ENCODE results near the gene DISP2.

DISP2 gene

DNA sequence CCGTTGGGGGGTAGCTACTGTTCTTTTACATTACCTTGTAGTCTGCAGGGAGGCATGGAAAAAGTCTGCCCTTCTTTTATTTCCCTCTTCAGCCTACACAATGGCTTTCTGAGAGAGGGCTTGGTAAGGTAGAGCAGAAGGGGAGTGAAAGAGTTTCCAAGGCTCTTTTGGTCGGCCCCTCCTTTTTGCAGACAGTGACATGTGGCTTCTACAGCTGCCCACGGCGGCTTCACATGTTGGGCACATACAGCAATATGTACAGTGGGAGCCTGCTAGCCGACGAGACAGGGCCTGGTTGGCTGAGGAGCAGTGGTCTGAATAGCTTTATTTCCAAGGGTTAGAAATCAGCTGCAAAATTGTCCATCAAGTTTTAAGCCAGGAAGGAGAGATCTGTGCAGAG lies 30.6 kb upstream of the DISP2 start:
- no peak for DNase-seq

DNA sequence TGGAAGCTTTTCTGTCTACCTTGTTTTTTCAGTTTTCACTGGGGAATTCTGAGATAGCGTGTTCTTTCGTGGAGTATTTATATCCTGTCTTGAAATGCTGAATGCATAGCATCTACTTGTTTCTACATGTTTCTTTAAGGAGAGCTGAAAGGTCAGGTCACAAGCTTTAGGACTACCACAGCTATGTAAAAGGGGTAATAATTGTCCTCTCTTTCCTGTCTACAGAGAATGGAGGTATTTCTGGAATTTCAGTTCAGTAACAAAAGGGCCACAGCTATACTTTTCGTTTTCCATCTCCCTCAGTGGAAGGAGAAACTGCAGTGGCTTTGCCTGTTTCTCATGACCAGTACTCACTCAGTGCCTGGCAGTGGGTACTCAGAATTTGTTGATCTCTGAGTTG lies 29.8 kb upstream of the DISP2 start:
- no peak for DNase-seq

DNA sequence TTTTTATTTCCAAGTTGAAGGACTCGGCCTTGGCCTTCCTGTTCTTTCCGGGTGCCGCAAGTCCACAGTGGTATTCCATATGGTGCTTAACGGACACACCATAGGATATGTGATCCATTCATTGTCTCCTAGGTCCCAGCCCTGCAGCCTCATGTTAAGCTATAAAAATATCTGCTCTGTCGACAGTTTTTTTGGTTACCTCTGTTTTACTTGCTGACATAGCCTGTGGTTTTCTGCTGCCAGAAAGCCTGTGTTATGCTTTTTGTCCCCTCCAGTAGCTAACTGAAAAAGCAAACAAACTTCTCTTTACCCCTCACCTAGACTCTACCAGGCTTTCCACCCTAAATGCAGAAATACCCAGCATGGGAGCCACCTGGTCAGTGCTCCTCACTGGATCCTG lies 29.3 kb upstream of the DISP2 start:
- no peak for DNase-seq

DNA sequence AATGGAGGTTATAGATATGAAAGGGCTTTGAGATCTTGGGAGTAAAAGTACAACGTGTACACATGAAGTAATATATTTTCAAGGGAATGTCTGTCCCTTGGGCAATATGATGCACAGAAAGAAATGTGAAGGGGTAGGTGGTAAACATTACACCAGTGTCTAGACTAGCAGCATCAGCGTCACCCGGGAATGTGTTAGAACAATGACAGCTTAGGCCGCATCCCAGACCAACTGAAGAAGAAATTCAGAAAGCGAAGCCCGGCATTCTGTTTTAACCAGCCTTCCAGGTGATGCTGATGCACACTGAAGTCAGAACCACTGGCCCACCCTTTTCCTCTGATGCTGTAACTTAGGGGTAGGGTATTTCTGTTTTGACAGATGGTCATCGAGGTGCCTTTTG lies 28.2 kb upstream of the DISP2 start:
- DNase-seq = no peak

DNA sequence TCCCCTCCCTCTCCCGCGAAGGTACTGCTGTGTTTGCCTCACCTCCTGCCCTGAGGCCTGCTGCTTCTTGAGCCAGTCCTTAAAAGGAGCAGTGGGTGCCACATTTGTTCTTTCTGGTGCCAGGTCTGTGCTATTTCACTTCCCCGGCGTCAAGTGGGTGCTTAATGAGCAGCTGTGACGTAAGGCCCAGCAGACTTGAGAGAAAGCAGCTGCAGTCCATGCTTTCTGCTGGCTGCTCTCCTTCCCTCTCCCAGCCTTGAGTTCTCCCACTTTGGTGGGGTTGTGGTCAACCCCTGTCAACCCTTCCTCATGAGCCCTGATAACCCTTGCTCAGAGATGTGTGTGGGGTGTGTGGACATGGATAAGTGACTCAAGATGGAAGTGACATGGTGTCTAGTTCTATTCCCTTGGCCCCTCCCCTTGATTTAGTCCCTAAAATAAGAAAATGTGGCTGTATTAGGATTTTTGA lies 27.6 kb upstream of the DISP2 start:
- no peak for DNase-seq

DNA sequence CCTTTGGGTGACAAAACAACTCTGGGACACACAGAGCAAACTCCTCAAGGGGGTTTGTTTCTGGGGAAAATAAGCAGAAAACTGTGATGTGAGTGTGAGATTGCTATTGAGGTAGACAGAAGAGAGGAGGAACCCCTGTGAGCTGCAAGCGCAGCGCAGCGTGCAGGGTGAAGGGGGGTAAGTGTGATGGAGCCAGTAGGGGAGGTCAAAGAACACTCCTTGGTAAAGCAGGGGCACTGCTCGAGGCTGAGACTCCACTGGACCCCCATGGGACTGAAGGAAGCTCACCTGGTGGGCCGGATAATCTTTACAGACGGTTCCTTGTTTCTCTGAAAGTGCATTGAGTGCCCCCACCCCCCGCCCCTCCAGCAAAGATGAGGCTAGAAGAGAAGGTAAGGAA lies 27.0 kb upstream of the DISP2 start:
- DNase-seq = no peak

DNA sequence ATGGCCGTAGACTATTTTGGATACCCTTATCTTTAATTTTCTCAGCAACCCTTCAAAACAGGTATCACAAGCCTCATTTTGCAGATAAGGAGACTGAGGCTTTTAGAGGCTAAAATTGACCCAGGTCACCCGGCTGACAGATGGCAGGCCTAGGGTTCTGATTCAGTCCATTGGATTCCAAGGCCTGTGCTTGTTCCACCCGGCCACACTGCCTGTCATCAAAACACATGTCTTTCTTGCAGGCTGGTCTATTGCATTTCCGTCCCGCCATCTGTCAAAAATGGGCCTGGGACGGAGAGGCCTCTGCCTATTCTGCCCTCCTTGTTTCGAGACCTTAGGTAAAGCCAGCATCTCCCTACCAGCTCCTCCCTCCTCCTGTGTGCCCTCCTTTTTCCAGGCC lies 26.4 kb upstream of the DISP2 start:
- DNase-seq = no peak

DNA sequence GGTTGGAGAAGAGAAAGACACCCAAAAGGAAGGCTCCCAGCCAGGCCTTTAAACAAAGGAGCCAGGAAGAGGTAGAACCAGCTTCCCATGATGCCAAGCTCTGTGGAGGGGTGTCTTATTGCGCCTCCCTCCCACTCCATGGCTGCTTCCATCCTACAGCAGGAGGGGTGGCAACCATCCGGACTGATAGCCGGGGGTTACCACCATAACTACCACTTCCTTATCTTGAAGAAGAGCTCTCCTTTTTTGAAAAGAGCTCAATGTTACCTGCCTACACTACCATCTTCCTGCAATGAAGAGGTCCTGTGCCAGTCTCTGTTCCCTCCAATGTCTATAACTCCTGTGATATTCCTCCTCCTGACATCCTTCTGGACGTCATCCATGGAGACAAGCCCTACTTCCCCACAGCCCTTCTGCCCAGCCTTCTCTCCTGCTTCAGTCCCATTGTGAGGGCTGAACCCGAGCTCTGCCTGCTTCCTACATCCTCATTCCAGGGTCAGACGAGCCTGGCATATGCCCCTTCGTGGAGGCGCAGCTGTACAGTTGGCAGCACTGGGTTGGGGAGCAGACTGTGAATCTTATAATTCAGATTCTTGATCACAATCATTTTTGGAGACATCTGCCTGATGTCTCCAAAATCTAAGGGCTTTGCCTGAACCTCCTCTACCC lies 25.8 kb upstream of the DISP2 start:
- no peak for DNase-seq

DNA sequence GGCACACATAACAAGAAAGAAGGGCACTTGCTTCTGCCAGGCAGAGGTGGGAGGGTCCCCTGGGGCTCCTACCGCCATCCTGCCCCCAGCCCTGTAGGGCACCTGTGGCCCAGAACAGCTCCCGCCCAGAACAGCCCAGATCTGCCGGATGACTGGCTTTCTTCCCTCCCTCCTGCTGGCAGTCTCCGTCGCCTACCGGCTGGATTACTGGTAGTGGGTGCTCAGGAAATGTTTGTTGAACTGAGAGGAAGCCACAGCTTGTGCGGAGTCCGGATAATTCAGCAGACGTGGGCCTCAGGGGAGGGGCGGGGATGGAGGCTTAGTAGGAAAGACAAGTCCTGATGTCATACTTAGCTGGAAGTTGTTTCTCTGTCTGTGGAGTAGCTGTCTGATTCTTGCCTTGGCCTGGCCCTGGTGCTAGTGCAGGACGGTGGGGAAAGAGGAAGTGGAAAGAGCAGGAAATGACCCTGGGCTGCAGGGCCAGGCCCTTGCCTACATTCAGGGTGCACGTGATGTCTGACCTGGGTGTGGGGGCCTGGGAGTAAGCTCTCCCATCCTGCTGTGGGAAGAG lies 24.0 kb upstream of the DISP2 start:
- peak; percentile 44 to 46 for DNase-seq

DNA sequence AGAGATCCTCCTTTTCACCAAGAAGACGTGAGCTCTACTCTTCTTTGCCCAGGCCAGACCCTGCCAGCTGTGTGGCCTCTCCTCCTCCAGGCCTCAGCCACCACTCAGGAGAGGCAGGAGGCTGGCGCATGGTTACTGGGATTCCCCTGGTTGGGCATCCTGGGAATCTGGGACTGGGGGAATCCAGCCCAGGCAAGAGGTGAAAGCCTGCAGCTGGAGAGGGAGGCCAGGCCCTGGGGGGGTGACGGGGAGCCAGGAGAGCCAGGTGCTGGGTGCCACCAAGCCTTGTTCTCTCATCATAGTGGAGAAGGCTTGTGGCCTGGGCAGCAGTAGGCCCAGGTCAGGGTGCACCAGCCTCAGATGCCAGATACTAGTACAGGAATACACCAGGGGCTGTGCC lies 23.5 kb upstream of the DISP2 start:
- DNase-seq = no peak

DNA sequence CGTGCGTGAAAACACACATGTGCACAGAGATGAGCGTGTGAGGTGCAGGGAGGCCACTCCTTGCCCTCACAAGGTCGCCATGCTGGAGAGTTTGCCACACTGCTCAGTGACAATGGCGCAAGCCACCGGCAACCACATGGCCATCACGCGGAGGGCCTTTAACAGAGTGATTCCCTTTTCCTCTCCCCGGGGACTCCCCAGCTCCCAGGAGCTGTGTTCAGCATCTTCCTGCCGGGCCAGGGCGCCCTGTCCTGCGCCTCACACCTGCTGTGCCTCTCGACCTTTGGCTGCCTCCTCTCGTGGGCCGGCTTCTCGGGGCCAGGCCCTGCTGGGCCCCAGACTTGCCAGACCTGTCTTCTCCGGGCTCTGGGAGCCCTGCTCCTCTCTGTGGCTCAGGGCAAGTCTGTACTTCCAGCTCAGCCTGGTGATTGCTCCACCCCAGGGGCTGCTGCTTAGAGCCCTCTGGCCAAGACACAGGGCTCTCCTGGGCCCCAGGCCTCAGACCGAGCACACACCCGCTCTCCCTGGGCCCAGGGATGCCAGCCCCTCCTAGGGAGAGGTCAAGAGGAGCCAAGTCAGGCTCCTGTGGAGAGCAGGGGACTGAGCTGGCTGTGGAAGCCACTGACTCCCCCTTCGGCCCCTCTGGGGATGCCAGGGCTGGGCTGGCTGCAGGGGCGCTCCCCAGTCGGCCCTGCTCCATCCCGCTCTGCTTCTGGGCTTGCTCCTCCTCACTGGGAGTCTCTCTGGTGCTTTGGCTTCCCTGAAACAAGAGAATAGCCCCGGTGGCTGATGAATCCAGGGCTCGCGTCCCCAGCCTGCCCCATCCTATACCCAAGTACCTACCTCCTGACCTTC lies 22.9 kb upstream of the DISP2 start:
- DNase-seq = no peak

DNA sequence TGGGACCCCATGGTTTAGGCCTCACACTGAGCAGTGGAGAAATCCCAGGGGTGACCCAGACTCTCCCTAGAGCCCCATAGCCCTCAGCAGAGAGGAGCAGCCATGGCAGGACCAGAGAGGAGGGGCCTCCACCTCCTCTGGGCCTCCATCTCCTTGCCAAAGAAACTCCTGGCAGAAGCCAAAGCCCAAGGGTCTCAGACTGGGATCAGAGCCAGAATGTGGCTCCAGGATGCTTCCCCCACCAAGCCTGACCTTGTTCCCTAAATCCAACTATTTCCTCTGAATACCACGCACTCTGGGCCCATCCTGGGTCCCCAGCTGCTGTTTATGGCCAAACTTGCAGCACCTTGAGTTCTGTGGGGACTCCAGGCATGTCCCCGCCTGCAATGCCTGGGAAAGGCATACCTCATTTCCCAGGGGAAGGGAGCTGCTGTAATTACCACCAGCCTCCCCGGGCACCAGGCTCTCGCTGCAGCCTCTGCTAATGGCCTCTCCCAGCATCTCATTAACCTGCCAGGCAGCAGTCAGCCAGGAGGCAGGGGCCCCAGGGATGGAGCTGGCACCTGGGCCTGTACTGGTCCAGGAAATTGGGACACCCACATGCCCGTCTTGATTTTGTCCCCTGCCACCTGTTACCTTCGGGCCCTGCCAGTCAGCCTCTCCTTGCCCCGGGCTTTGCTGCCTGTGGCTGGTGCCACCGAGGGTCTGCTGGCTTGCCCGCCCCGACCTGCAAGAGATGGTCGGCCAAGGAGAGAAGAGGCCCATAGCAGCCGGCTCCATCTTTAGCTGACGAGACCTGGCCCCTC lies 21.9 kb upstream of the DISP2 start:
- no peak for DNase-seq

DNA sequence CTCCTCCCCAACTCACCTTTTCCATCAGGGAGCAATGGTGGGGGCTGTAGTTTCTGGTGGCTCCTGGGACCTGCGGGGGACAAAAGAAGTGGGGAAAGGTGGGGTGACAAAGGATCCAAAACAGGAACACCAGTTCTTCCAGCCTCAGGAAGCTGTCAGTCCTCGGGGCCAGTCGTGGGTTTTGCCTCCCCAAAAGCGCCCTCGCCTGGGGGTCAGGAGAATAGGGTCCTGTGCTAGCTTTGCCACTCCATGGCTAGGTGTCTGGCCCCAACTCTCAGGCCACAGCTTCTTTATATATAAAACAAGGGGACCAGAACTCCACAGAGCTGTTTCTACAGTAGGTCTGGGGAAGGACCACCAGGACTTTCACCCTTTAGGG lies 21.3 kb upstream of the DISP2 start:
- DNase-seq = no peak

DNA sequence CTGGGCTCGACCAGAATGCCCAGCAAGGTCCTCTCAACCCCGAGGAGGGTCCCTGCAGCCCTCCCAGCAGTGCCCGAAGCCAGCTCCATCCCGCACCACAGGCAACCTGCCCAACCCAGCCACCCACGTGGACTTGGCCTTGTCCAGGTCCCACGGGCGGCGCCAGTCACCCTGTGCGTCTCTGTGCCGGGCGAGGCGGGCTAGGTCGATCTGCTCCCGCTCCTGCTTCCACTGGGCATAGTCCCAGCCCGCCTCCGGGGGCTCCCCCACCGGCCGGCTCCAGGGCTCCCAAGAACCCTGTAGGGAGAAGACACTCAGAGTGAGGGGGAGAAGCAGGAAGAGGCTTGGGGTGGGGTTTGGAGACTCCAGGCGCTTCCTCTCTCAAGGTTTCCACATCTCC lies 20.4 kb upstream of the DISP2 start:
- no peak for DNase-seq

DNA sequence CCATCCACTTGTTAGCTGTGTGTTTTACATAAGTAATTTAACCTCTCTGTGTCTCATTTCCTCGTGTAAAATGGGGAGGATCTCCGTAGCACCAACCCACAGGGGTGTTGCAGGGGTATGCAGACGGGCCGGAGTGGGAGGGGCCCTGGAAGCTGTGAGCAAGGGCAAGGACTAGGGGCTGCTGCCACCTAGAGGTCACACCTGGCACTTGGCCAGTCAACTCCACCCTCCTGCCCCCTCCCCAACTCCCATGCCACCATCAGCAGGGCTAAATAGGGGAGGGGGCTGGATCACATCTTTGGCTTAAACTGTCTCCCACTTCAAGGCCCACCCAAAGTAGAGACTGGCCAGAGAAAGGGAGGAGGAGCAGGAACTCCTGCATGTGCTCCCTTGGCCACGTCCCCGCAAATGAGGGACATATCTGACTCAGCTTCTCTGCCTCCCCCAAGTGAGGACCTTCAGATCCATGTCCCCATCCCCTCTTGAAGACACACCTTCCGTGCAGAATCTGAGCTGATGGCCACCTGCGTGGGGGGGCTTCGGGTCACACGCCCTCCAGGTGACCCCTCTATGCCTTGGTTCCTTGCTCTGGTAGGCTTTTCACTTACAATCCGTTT lies 19.9 kb upstream of the DISP2 start:
- peak; percentile 81 to 88 for DNase-seq

DNA sequence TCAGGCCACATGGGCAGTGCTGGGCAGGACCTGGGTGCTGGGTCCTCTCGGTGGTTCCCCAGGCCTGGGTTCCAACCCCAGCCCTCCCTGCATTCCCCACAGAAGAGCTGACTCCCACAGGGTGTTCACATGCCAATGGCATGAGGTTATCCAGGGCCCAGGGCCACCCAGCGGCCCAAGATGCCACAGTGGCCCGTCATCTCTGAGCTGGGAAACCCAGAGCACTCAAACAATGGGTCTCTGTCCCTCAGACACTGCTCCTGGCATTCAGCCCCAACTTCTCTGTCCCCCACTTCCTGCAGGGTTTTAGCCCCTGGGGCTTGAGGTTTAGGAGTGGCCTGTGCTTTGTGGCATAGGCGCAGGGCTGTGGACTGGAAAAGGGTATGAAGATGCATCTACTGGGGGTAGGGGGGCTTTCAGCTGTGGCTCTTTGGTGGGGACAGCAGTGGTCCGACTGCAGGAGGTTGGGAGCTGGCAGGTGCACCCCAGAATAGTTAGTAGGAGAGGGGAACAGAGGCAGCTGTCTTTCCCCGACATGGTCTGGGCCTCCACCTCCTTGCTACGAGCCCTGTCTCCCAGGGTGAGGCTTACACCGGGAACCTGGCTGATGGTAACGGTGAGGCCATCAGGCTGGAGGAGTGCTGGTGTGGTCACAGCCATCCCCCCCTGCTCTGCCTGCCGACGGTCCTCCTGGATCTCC lies 18.9 kb upstream of the DISP2 start:
- no peak for DNase-seq

DNA sequence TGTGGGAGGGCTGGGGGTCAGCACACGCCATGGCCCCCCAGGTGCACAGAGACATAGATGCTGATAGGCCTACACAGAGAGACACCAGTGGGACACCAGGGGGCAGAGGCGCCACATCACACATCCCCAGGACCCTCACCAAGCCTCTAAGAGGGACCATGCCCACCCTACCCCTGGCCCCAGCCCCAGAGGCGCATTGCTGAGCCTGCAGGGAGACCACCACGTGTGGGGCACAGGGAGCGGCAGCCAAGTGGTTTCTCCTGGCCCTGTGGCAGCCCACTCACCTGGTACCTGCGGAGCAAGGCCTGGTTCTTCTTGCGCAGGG lies 18.4 kb upstream of the DISP2 start:
- no peak for DNase-seq

DNA sequence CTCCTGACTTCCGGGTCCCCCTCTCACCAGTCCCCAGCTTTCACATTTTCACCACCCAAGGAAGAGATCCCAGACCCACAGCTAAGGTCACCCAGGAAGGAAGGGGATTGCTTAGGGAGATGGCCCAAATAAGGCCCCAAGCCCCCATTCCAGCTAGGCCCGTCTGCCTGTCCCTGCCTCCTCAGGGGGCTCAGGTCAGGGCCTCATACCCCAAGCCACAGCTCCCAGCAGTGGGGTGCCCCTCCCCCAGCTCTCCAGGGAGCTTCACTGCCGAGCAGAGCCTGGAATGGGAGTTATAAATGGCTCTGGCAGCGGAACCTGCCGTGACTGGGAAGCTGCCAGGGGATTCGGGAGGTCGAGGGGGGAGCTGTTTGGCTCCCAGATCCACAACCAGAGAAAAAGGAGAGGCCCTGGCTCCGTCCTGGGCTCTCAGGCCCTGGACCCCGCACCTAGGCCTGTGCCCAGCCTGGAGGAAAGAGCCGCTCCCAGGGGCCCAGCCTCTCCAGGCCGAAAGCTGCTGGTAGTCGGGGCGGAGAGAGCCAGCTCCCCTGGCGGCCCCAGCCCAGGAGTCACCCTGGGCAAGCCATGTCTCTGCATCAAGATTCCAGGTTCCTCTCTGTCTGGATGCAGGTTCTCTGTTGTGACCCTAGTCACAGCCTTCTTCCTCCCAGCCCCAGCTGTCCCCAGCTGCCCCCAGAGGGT lies 17.8 kb upstream of the DISP2 start:
- no peak for DNase-seq

DNA sequence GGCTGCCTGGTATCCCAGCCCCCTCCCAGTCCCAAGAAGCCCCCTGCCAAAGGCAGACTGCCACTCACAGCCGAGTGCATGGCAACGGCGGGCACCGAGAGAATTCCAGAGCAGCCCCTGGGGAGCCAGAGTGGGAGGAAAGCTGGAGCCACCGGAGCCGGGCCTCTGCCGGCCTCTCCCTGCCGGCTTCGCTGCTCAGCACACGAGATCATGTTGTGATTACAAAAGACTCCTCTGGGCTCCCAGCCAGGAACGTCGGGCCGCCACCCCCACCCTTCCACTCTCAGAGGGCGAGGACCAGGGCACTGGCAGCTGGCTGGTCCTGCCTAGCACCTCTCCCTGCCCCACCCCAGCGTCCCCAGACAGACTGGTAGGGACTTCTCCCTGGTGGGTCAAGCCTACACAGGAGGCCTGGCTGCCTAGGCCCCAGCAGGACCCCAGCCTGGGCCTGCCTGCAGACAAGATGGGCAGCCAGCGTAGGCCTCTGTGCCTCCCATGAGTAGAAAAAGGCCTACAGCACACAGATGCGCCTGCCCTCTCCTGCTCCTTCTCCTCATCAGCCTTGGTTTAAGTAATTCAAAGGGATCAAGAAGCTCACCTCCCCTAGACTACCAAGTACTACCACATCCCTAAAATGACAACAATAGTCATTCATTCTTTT lies 17.1 kb upstream of the DISP2 start, which contains the start of gene CCDC9B:
CCDC9B (minus strand) TSS at position 200 of the 661 bp plus-strand sequence; CDS start at position 80, 120 bp downstream.
- no peak for DNase-seq

DNA sequence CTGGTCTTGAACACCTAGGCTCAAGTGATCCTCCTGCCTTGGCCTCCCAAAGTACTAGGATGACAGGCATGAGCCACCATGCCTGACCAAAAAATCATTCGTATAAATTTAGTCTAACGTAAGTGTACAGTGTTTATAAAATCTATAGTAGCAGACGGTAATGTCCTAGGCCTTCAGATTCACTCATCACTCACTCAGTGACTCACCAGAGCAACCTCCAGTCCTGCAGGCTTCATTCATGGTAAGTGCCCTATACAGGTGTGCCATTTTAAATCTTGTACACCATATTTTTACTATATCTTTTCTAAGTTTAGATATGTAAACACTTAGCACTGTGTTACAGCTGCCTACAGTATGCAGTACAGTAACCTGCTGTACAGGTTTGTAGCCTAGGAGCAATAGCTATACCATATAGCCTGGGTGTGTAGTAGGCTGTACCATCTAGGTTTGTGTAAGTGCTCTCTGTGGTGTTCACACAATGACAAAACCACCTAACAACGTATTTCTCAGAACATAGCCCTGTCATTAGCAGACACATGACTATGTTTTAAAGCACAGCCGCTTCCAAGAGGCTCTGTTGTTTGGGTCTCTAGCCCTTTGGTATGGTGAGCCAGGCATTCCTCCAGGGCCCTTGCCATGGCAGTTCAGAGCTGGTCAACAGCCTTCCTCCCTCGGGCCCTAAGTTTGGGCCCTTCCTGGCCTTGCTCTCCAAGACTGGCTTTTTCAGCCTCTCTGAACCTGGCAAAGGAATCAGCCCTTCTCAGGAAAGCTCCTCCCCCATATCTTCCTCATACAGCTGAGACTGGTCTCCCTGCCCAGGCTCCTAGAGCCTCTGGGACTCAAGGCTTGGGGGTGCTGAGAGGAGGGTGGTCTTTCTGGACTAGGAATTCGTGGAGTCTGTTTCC lies 15.4 kb upstream of the DISP2 start:
- no peak for DNase-seq

All from activated T-cell treated with anti-CD3 and anti-CD28 coated beads, Interleukin-2, amount 50 U/mL, for 48 hours (primary cell).